PC-3 (cell line): ENCODE measurements around the gene AUTS2. TPM values are rescaled to one million over a fixed set of nuclear protein-coding genes. Genes with fewer than 3 reads are reported as not detected.

Experiments used
- ATAC-seq: fragments of 200-7000 bp; cut with Tn5 transposase; 2 replicates; pipeline ENCODE4 v1.9.1; 2020; ENCODE audit warnings: mild to moderate bottlenecking, moderate library complexity
- BruUV-seq: library from RNA; stranded (reverse); fragments of 400-500 nt; replicated peaks from 2 replicates; lab custom pipeline; 2021; lab: Mats Ljungman, UMichigan
- CTCF ChIA-PET: fragments of 300-600 bp; sonication (Branson Sonifier 250); formaldehyde crosslinking; loops from one replicate; lab custom pipeline; 2022; ENCODE audit warnings: antibody characterized with exemption; lab: Charles Lee
- POLR2A ChIA-PET: fragments of 300-600 bp; sonication (Branson Sonifier 250); formaldehyde crosslinking; loops from one replicate; lab custom pipeline; 2022; ENCODE audit warnings: antibody characterized with exemption; ENCODE audit not compliant: unreplicated experiment; lab: Charles Lee
- DNase-seq: peaks from one replicate; pipeline ENCODE4 v3.0.0-alpha.2; 2015
- H2AFZ ChIP-seq: fragments of 300-600 bp; sonication (generic); 2 replicates; pipeline ENCODE4 v1.6.0; 2016; ENCODE audit warnings: antibody characterized with exemption, low read length
- H3F3A ChIP-seq: fragments of 300-600 bp; sonication (generic); one replicate; pipeline ENCODE4 v1.6.0; 2017; ENCODE audit warnings: antibody characterized with exemption, low read length, control low read depth, mild to moderate bottlenecking; ENCODE audit not compliant: unreplicated experiment
- H3K27ac ChIP-seq: fragments of 300-600 bp; sonication (generic); 2 replicates; pipeline ENCODE4 v1.5.1; 2016; ENCODE audit warnings: mild to moderate bottlenecking, low read length
- H3K27me3 ChIP-seq: fragments of 300-600 bp; sonication (generic); 2 replicates; pipeline ENCODE4 v1.6.1; 2016; ENCODE audit warnings: low read length, mixed read lengths
- H3K36me3 ChIP-seq: fragments of 300-600 bp; sonication (generic); 2 replicates; pipeline ENCODE4 v1.6.1; 2016; ENCODE audit warnings: low read depth, mixed run types, low read length, mixed read lengths
- H3K4me1 ChIP-seq: fragments of 300-600 bp; sonication (generic); 2 replicates; pipeline ENCODE4 v1.5.1; 2016; ENCODE audit warnings: low read length; ENCODE audit not compliant: insufficient read depth
- H3K4me2 ChIP-seq: fragments of 300-600 bp; sonication (generic); 2 replicates; pipeline ENCODE4 v1.6.0; 2016; ENCODE audit warnings: low read length
- H3K4me3 ChIP-seq: fragments of 300-600 bp; sonication (generic); 2 replicates; pipeline ENCODE4 v1.5.1; 2016; ENCODE audit warnings: mild to moderate bottlenecking, low read length, mixed read lengths
- H3K79me2 ChIP-seq: fragments of 300-600 bp; sonication (generic); 2 replicates; pipeline ENCODE4 v1.6.1; 2017; ENCODE audit warnings: low read length, mixed read lengths
- H3K9ac ChIP-seq: fragments of 300-600 bp; sonication (generic); 2 replicates; pipeline ENCODE4 v1.6.0; 2016; ENCODE audit warnings: mild to moderate bottlenecking, low read length
- H3K9me2 ChIP-seq: fragments of 300-600 bp; sonication (generic); replicated peaks from 2 replicates; pipeline ENCODE4 v1.6.1; 2016; ENCODE audit warnings: mixed run types, low read length, mixed read lengths
- H3K9me3 ChIP-seq: fragments of 300-600 bp; sonication (generic); 2 replicates; pipeline ENCODE4 v1.6.1; 2016; ENCODE audit warnings: low read length, mixed read lengths
- H4K20me1 ChIP-seq: fragments of 300-600 bp; sonication (generic); 2 replicates; pipeline ENCODE4 v1.6.1; 2016; ENCODE audit warnings: low read length, mixed read lengths
- EZH2 ChIP-seq: fragments of 300-600 bp; sonication (generic); IDR thresholded peaks from one replicate; pipeline ENCODE4 v1.6.1; 2017; ENCODE audit warnings: antibody characterized with exemption, mild to moderate bottlenecking, low read length; ENCODE audit not compliant: unreplicated experiment
- EZH2phosphoT487 ChIP-seq: fragments of 300-600 bp; sonication (generic); IDR thresholded peaks from 2 replicates; pipeline ENCODE4 v1.6.1; 2018; ENCODE audit warnings: mild to moderate bottlenecking, antibody characterized with exemption, low read length, borderline replicate concordance
- intact Hi-C: fragments of 100-400 bp; cut with micrococcal nuclease; formaldehyde crosslinking; loops from 2 replicates; pipeline ENCODE4 v1.9.0; 2023
- total RNA-seq: library from RNA; depleted of rRNA; stranded (reverse); fragments of >200 nt; gene quantifications from 2 replicates; pipeline ENCODE4 v1.2.3, GENCODE V29; 2014
- TF ChIP-seq, protein P1 (sequence below): fragments of 300-600 bp; sonication (generic); conservative IDR thresholded peaks from 2 replicates; pipeline ENCODE4 v1.5.1; 2017; ENCODE audit warnings: antibody characterized with exemption, low read depth, mild to moderate bottlenecking, low read length

AUTS2 gene
- total RNA-seq, 1 experiment from 2014 or later, result not detected

DNA sequence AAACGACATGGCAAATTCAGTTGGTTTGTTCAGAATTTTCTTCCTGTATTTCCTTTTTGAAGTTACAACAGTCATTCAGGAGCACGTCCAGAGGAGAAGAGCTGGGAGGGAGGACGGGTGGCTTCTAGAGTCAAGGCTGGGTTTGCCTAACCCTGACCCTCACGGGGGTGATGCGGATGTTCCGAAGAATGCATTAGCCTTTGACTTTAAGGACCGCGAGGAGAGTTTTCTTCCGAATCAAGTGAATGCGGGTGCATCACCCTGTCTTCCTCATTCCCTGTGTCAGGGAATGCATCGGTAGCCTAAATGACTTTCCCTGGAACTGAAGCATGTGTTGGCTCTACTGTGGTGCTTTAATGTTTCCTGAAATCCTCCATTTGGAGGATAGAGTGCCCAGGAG is 1137.0 kb downstream of the AUTS2 start:
- Histone ChIP-seq H3K27ac (no peak overlapping the region), H3F3A (no peaks in the 10 kb centered on the region), H3K9me2 (no peaks in the 10 kb centered on the region), H3K9ac (no peak overlapping the region), H3K4me1 (no peaks in the 10 kb centered on the region), H3K4me2 (no peak overlapping the region), H3K9me3 (no peaks in the 10 kb centered on the region), H3K79me2 (no peaks in the 10 kb centered on the region), H3K36me3 (no peaks in the 10 kb centered on the region), H2AFZ (no peak overlapping the region), H4K20me1 (no peaks in the 10 kb centered on the region), H3K4me3 (no peak overlapping the region), H3K27me3 (no peaks in the 10 kb centered on the region)
- no TSS peak for BruUV-seq
- POLR2A ChIA-PET, result no interaction called here
- ATAC-seq (no peak), DNase-seq (no peak)
- TF ChIP-seq EZH2 (no peak), EZH2phosphoT487 (no peak)
- TF ChIP-seq, protein P1, sequence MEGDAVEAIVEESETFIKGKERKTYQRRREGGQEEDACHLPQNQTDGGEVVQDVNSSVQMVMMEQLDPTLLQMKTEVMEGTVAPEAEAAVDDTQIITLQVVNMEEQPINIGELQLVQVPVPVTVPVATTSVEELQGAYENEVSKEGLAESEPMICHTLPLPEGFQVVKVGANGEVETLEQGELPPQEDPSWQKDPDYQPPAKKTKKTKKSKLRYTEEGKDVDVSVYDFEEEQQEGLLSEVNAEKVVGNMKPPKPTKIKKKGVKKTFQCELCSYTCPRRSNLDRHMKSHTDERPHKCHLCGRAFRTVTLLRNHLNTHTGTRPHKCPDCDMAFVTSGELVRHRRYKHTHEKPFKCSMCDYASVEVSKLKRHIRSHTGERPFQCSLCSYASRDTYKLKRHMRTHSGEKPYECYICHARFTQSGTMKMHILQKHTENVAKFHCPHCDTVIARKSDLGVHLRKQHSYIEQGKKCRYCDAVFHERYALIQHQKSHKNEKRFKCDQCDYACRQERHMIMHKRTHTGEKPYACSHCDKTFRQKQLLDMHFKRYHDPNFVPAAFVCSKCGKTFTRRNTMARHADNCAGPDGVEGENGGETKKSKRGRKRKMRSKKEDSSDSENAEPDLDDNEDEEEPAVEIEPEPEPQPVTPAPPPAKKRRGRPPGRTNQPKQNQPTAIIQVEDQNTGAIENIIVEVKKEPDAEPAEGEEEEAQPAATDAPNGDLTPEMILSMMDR, result no peak
- CTCF ChIA-PET, result no interaction called here
- intact Hi-C loops, result no loop called here

DNA sequence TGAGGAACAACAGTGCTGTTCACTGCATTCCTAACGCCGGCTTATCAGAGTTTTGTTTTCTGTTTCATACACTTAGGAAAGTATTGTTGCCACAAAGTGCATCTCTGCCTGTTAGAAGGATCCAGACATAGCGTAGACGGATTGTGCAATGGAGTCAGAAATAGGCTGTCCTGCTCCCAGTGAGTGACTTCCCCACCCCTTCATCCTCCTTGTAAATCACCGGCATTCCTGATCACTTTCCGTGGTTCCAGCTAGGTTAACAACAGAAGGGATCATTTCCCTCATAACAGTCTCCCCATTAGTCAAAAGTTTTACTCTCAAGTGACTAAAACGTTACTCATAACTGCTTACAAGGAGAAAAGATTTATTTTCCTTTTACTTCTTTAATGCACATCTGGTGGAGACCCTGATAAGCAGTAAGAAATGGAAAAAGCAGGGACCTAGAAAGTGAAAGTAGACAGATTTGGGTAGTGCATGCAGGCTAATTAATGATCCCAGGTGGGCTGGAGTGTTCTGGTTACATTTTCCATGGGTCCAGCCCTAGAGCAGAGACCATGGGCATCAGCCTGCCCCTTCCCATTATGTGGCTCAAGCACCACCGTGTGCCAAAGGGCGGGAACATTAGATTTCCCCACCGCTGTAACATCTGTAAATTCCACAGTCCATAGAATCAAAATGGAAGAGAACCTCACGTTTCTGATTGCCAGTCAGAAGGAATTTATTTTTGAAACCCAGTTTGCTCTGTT is 1138.6 kb downstream of the AUTS2 start:
- no peaks in the 10 kb centered on the region for H4K20me1 ChIP-seq
- no peaks in the 10 kb centered on the region for H3K9me3 ChIP-seq
- ChIA-PET POLR2A (no interaction called here), CTCF (no interaction called here)
- H3K36me3 ChIP-seq, result no peaks in the 10 kb centered on the region
- no peak overlapping the region for H3K9ac ChIP-seq
- no peak overlapping the region for H3K4me3 ChIP-seq
- intact Hi-C loops, result no loop called here
- DNase-seq (no peak), ATAC-seq (no peak)
- no TSS peak for BruUV-seq
- H2AFZ ChIP-seq, result no peak overlapping the region
- H3K27me3 ChIP-seq, result no peaks in the 10 kb centered on the region
- H3K9me2 ChIP-seq, result no peaks in the 10 kb centered on the region
- peak overlapping the region; percentile 25; the same call in 1 of the 2 replicates for H3K4me2 ChIP-seq
- H3K79me2 ChIP-seq, result no peaks in the 10 kb centered on the region
- TF ChIP-seq, protein P1, result no peak
- TF ChIP-seq EZH2 (no peak), EZH2phosphoT487 (no peak)
- H3F3A ChIP-seq, result no peaks in the 10 kb centered on the region
- H3K4me1 ChIP-seq, result no peaks in the 10 kb centered on the region
- H3K27ac ChIP-seq, result no peak overlapping the region

DNA sequence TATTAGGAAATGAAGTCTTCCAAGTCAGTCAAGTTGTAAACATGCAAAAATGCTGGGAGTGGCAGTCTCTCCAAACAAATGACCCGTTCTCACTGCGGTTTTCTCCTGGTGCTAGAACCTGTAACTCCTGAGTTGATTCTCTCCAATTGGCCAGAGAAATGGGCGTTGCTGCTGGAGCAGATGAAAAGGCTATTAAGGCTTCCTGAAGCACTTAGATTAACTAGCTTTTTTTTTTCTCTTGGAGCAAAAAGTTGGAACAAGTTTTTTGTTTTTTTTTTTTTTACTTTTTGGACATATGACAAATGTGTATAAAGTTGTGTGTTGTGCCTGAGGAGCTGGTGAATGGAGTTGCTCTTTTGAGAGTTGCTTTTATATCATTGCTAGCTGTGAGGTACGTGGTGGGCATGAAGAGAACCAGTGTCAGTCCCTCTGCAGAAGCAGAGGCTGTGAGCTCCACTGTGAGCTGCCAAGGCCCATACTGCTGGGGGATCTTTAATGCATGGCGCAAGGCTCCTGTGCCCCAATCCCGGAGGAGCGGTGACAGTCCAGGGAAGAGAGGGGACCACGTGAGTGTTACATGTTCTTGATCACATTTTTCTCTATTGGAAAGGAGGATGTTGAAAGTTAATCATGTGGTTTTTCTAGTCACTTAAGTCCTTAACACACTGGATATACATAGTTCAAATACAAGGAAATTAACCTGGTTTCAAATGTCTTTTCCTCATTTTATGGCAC is 1140.0 kb downstream of the AUTS2 start:
- TF ChIP-seq EZH2phosphoT487 (no peak), EZH2 (no peak)
- TF ChIP-seq, protein P1, result no peak
- H3K4me2 ChIP-seq, result no peak overlapping the region
- H3K9me2 ChIP-seq, result no peaks in the 10 kb centered on the region
- no peaks in the 10 kb centered on the region for H3K79me2 ChIP-seq
- ATAC-seq (no peak), DNase-seq (peak; percentile 1)
- H3K4me3 ChIP-seq, result no peak overlapping the region
- no peak overlapping the region for H2AFZ ChIP-seq
- ChIA-PET CTCF (no interaction called here), POLR2A (no interaction called here)
- H3K4me1 ChIP-seq, result no peaks in the 10 kb centered on the region
- H3K27ac ChIP-seq, result no peak overlapping the region
- H3K9me3 ChIP-seq, result no peaks in the 10 kb centered on the region
- no peak overlapping the region for H3K9ac ChIP-seq
- no peaks in the 10 kb centered on the region for H3F3A ChIP-seq
- no peaks in the 10 kb centered on the region for H3K27me3 ChIP-seq
- no TSS peak for BruUV-seq
- H3K36me3 ChIP-seq, result no peaks in the 10 kb centered on the region
- intact Hi-C loops, result no loop called here
- no peaks in the 10 kb centered on the region for H4K20me1 ChIP-seq
